Mammary epithelial cell (primary cell): ENCODE results near the gene VMAC.

Experiments used
- CTCF ChIP-seq, 2 donors: IDR thresholded peaks in 1 of 2; conservative IDR thresholded peaks in 1 of 2; 2 replicates each; pipeline ENCODE4 v1.5.1; 2011 to 2012; ENCODE audit warnings: inconsistent platforms in 2 of 2, low read length in 2 of 2, mild to moderate bottlenecking in 2 of 2, control low read depth in 1 of 2, low read depth in 1 of 2; ENCODE audit not compliant: insufficient read depth in 1 of 2; ENCODE audit errors: extremely low read depth in 1 of 2
- EZH2 ChIP-seq: IDR thresholded peaks from 2 replicates; pipeline ENCODE4 v1.6.1; 2012; ENCODE audit warnings: low read length, inconsistent platforms, borderline replicate concordance

GRCh38 chr19:5891572-5891937 lies 13.1 kb upstream of the VMAC start:
- TF ChIP-seq CTCF (conservative IDR thresholded peaks at IDR 0.05 in 1 of 2, IDR thresholded peaks at IDR 0.05 in 1 of 2; ENCODE audit: extremely low read depth in 1 of 2, insufficient read depth in 1 of 2, low read depth in 1 of 2, low read length in 2 of 2) (no peak), EZH2 (no peak)
